DMS153 treated with DMSO at 0.1 percent for 48 hours (cell line): Measurements from ENCODE around the gene NFIA.
"Not testable (repeated sequence)": the region's sequence is repeated elsewhere in the genome, so short reads cannot be mapped to it uniquely, and the experiment has no call there.

Source experiments
- DNase-seq: peaks from one replicate; lab custom pipeline; 2025; ENCODE audit not compliant: unreplicated experiment; lab: John Stamatoyannopoulos, UW

The NFIA gene

DNA sequence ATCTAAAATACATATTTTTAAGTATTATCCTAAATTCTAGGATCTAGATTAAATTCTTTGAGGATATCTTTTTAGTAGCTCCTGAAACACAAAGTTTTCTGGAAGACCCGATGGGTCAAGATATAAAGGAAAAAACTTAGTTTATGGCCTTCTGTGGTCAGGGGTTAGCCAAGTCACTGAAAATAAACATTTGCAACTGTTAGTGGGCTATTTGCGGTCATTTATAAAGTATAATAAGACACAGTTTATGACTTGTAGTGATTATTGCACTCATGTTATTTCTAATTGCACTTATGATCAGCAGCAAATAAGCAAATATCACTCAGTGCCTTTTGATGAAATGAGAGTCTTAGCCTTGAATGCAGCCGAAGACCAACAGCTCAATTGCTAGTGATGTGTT is 183.3 kb downstream of the NFIA start:
- DNase-seq = no peak

DNA sequence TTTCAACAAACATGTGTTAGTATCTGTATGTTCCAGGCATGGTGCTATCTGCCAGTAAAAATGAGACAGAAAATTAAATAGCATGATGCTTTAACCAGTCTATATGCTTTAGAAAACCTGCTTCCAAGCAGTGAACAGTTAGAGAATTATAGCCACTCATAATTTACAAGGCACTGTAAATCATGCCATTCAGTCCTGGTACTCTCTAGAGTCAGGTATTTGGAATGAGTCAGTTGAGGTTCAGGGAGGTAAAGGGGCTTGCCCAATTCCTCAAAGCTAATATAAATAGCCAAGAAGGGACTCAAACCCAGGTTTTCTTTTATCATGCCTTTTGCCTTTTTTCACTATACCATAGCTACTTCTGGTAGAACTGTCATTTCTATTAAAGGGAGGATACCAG is 184.4 kb downstream of the NFIA start:
- DNase-seq = no peak

DNA sequence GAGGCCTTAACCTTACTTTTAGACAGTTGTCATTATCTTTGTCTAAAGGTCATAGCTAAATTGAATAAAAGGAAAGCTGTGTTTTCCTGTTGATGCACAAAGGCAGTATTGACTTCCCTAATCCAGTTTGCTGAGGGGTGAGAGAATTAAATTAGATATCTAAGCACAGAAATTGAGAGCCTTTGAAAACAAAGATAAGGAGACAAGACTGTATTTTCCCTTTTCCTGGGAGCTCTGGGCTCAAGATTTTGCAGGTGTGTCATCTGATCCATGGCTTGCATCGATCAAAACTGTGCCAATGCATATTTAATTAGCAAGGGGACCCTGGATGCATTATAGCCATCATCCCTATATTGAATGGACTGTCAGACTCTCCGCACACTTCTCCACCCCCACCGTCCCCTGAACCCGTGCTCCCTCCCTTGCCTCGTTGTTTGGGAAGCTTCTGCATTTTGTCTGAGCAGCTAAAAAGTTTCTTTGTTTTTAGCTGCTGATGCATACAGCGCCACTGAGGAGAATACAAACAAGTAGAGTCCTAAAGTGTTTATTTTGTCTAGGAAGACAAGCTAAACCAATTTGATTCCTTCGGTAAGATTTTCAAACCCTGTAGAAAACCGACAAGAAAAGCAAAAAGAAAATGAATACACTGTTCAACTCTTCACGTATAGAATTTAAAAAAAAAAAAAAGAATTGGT is 186.3 kb downstream of the NFIA start:
- no peak for DNase-seq

- DNase-seq = no peak
Observed at GRCh38 chr1:61269602-61270001, 187.2 kb downstream of the NFIA start.

DNA sequence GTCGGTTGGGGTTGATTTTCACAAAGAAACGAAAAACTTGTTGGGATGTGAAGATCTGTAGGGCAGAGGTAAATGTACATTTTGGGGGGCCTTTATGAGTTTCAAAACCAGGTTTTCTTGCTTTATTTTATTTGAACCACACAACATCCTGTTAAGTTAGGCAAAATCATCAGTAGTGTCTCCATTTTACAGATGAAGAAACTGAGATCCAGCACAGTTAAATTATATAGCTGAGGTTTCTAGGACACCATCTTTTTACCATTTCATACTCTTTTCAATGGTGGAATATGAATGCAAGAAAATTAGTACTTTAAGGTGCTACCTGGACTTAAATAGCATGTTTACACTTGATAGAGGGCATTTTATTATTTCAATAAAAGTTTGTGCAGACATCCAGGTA is 187.7 kb downstream of the NFIA start:
- no peak for DNase-seq

GRCh38 chr1:61270761-61271411 is 188.5 kb downstream of the NFIA start:
- DNase-seq = no peak

GRCh38 chr1:61271412-61271789 is 189.0 kb downstream of the NFIA start:
- no peak for DNase-seq

- DNase-seq = no peak
Observed at GRCh38 chr1:61273167-61273705, 190.9 kb downstream of the NFIA start.

DNA sequence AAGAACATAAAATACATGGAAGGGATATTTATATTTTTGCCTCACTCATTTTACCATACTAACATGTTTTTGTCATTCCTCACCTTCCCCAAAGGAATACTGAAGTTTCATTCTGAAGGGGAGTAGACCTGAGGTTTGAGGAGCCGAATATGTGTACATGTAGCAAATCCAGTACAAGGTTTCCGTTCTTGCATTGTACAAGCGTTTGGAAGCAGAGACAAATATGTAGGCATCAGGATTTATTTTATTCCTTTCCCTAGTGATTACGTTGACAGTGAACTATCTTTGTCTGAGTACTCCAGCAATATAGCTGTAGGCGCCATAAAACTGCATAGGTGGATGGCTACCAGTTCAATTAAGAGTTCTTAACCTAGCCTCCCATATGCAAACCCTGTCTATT is 191.5 kb downstream of the NFIA start:
- no peak for DNase-seq

DNA sequence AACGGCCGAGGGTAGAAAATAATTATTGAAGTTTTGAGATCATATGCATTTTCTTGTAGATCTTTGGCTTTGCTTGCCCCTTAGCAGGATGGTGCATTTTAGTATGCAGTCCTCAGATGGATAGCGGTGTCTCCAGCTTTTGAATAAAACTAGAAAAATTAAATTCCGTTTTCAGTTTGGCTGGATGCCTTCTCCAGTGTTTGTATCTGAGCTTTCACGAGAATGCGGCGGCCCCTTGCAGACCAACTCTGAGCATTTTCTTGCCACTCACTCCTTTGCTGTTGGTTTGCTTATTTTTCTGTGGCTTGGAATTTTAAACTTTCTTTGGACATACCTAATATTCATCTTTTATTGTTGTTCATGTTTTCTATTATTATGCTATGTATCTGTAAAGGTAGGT is 192.6 kb downstream of the NFIA start:
- DNase-seq = no peak

DNA sequence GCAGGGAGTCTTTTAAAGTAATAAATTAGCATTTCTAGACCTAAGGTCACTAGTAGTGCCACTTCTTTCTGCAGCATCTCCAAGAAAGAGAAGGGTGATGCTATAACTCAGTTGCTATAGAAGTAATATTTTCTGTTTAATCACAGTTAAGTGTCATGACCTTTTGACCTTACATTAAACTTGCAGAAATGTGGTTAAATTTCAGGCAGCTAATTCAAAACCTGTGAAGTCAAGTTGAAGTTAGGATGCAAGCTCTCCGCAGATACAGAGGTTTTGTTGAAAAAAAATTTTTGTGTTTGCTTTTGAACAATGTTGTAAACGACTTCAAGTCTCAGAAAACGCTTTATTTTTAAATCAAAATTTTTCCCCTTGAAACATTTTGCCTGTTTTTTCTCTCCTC is 193.9 kb downstream of the NFIA start:
- DNase-seq = no peak

- no peak for DNase-seq
Observed at GRCh38 chr1:61277121-61277690, 194.8 kb downstream of the NFIA start.

- DNase-seq = not testable (repeated sequence)
Observed at GRCh38 chr1:61278503-61278902, 196.1 kb downstream of the NFIA start.

- no peak for DNase-seq
Observed at GRCh38 chr1:61278966-61279365, 196.6 kb downstream of the NFIA start.

GRCh38 chr1:61279570-61279969 is 197.2 kb downstream of the NFIA start:
- DNase-seq = no peak

DNA sequence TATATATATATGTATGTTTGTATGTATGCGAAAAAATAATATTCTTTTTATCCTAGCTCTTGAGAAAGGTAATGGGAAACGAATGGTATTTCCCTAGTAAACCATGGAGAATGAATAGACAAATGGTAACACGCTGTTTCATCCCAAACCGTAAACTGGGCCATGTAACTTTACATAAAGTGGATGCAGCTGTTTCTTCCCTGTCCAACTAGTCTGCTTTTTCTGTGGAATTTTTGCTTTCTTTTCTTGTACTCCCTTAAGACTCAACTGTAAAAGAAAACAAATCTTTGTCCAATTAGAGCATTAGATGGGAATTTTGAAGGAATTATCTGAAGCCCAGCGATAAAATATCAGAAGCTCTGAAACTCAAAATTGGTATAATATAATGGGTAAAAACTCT is 198.1 kb downstream of the NFIA start:
- DNase-seq = no peak

GRCh38 chr1:61282387-61282786 is 200.0 kb downstream of the NFIA start:
- DNase-seq = no peak

DNA sequence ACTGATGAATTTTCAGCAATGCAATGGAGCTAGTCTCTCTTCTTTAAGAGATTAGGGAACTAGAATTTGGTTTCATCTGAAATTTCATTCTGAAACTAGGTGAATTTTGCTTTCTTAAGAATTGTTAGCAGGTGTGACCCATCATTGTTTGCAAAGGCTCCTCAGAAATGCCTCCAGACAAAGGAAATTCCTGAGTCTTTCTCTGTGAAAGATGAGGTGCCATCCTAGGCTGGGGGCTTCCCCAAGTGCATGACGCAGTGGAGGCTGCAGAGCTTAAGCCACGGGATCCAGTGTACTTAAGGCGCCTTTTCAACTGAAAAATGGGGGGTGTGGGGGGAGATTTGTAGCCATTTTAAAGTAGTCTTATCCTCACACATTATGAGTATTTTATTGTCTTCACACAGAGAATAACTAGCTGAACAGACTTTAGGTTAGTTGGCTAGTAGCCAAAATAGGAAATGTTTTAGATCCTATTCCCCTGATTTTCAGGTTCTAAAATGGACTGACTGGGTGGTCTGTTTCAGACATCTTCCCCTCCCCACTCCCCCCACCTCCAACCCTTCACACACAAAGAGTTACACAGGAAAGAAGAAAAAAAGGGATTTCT is 202.0 kb downstream of the NFIA start:
- no peak for DNase-seq

- DNase-seq = no peak
Observed at GRCh38 chr1:61284936-61285335, 202.6 kb downstream of the NFIA start.

GRCh38 chr1:61285371-61285885 is 203.1 kb downstream of the NFIA start:
- no peak for DNase-seq

DNA sequence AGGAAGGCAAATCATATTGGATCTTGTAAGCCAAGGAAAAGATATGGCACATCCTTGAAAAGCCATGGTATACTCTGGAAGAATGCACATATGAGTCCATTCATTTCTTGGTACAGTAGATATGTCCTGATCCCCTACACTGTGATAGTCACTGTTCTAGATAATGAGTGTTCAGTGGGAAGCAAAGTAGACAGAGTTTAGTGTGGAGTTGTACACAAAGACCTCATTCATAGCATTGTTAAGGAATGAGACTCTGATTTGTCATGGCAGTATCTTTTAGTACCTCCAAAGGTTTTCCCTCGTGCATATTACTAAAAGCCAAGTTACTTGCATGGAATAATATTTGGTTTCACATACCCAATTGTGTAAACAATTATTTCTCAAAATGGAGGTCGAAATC is 204.7 kb downstream of the NFIA start:
- no peak for DNase-seq

- no peak for DNase-seq
Observed at GRCh38 chr1:61287734-61288133, 205.4 kb downstream of the NFIA start.
